Medulla oblongata (tissue), 1 donor: Measurements from ENCODE around the gene DDA1.
A peak's percentile ranks its signal among the peaks of the same experiment; 100 is the strongest.
"Not testable (repeated sequence)": the region's sequence is repeated elsewhere in the genome, so short reads cannot be mapped to it uniquely, and the experiment has no call there.

ENCODE experiments used
- DNase-seq: peaks from one replicate; pipeline ENCODE4 v3.0.0-alpha.2; 2015; ENCODE audit errors: extremely low spot score

DDA1 gene

GRCh38 chr19:17309198-17309964 lies at the start of gene DDA1:
Gene DDA1, plus strand, starts transcription at chr19:17309563. Its CDS starts 92 bp downstream, at chr19:17309655.
- DNase-seq = peak; percentile 100

DNA sequence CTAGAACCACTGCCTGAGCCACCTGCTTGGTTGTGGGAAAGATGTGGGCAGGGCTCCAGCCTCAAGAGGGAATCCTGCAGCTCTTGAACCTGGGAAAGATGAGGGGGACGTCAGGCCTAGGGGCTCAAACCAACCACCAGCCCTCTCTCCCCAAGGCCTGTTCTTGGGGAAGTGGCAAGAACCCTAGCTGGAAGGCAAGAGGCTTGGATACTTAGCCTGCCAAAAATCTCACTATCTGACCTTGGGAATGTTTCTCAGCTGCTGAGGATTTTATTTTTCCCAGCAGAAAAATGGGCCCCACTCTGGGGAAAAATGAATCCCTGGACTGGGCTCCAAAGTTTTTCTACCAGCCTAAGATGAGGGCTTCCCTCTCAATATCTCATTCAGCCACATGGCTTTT lies 49.4 kb upstream of the DDA1 start:
- no peak for DNase-seq

DNA sequence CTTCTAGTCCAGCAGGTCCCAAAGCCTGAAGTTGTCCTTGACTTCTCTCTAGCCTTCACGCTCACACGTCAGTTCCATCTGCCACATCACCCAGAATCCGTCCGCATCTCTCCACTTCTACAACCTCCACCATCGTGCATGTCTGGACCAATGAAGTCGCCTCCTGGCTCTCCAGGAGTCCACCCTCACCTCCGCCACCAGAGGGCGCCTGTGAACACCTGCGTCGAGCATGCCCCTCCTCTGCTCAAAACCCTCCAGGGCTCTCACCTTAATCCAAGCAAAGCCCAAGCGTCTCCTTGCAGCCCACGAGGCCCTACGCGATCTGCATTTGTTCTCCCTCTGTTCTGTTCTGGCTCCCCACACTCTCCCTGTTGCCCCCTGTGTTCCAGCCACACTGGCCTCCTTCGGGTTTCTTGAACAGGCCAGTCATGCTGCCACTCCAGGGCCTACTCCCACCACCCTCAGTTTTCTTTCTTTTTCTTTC lies 48.5 kb upstream of the DDA1 start:
- DNase-seq = peak; percentile 67

- no peak for DNase-seq
Measured at GRCh38 chr19:17262557-17262956, 46.8 kb upstream of the DDA1 start.

DNA sequence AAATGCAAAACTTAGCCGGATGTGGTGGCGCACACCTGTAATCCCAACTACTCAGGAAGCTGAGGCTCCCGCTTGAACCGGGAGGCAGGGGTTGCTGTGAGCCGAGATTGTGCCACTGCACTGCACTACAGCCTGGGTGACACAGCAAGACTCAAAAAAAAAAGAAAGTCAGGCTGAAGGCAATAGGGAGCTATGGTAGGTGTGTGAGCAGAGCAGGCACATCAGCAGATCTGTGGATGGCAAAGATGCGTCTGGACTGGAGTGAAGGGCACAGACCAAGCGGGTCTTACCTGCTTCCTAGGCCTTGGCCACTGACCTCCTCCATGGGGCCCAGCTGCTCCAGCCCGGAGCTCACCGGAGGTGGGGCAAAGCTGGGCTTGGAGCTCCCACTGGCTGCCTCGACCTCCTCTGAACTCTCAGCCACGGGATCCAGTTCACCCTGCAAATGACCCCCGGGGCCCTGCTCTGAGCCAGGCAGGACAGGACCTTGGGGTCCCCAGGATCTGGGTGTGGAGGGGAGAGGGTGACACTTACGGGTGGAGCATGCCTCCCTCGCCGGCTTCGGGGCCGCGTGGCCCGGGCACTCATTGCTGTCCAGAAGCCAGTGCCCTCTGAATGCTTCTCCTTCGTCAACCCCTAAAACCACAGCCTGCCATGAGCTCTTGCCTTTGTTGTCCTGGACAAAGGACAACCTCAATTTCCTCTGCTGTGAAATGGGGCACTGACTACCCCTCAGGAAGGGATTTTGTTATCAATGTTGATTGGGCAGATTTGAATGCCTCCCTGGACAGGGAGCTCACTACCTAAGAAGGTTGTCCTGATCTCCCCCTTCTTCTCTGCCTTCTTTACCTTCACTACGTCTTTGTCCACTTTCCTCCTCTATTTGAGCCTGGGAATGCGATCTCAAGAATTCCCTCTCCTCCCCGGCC lies 45.4 kb upstream of the DDA1 start:
- DNase-seq = no peak

GRCh38 chr19:17264641-17264979 lies 44.8 kb upstream of the DDA1 start, which contains the start of gene USHBP1:
Gene USHBP1, minus strand, starts transcription at chr19:17264745. Its CDS starts 446 bp downstream, at chr19:17264299.
- DNase-seq = no peak

GRCh38 chr19:17266026-17266425 lies 43.3 kb upstream of the DDA1 start:
- no peak for DNase-seq

GRCh38 chr19:17266589-17266974 lies 42.8 kb upstream of the DDA1 start:
- no peak for DNase-seq

DNA sequence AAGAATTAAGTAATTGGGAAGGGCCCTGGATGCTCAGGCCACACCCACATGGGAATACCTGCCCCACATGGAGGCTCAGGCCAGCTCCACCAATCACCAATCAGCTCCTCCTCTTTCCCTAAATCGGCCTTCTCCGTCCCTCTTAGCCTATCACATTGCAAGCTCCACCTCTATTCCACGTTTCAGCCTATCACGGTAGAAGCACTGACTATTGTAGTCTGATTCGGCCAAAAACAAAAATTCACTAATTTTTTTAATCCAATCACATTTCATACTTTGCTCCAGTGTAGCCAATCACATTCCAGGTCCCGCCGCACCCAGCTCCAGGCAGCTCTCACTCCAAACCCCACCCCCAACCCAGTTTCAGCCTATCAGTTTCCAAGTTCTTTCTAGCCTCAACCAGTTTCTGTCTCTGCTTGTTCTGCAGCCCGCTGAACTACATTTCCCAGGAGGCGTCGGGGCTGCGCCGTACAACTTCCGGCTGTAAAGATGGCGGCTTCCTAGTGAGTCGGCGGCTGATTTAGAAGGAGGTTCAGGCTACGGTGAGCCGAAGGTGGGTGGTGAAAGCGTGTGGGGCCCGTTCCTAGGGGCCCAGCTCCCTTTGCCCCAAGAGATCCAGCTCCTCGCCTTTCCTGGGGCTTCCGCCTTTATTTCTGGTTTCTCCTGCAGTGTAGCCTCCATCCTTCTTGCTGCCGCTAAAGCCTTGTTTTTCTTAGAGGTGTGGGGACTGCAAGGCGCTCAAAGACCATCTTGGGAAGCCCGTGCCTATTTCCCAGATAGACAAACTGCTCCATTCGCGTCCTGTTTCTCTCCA lies 42.2 kb upstream of the DDA1 start, which contains the start of gene BABAM1:
Gene BABAM1 (plus strand): TSS at position 469 of the 814 bp plus-strand sequence. CDS start 1,364 bp downstream, outside the sequence.
- peak; percentile 100 for DNase-seq

GRCh38 chr19:17268754-17269153 lies 40.6 kb upstream of the DDA1 start:
- no peak for DNase-seq

GRCh38 chr19:17274892-17275291 lies 34.5 kb upstream of the DDA1 start:
- not testable (repeated sequence) for DNase-seq

DNA sequence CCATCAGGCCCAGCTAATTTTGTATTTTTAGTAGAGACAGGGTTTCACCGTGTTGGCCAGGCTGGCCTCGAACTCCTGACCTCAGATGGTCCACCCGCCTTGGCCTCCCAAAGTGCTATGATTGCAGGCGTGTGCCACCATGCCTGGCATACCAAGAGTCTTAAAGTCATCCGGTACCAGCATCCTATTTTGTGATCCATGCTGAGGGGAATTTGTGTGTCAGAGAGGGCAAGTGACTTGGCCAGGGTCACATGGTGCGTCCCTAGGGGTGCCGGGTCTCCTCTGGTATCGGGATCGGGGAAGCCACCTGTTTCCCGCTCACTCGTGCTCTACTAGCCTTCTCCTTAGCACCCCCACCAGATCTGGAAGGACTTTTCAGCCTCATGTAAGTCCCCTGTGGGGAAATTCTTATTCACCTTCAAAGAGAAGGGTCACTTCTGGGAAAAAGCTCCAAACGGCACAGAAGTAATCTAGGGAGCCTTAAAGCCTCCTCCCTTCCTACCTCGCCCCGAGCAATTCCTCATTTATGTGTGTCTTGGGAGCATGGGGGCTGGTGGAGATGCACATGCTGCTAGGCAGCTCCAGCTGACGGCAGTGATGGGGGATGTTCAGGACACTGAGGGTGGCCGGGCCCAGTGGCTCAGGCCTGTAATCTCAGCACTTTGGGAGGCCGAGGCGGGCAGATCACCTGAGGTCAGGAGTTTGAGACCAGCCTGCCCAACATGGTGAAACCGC lies 33.8 kb upstream of the DDA1 start:
- DNase-seq = no peak

DNA sequence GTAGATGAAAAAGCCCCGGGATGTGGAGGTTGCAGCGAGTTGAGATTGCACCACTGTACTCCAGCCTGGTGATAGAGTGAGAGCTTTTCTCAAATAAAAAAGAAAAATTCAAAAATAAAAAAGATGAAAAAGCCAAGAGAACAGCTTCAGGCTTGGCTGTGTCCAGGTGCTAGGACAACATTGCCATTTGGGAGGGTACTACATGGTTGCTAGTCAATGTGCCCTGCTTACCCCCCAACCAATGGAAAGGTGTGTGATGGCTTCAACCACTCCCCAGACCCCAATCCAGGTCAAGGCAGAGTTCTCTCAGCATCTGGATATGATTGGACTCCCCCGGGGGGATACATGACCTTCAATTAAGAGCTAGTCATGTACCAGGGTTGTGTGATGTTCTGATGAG lies 29.9 kb upstream of the DDA1 start:
- no peak for DNase-seq

DNA sequence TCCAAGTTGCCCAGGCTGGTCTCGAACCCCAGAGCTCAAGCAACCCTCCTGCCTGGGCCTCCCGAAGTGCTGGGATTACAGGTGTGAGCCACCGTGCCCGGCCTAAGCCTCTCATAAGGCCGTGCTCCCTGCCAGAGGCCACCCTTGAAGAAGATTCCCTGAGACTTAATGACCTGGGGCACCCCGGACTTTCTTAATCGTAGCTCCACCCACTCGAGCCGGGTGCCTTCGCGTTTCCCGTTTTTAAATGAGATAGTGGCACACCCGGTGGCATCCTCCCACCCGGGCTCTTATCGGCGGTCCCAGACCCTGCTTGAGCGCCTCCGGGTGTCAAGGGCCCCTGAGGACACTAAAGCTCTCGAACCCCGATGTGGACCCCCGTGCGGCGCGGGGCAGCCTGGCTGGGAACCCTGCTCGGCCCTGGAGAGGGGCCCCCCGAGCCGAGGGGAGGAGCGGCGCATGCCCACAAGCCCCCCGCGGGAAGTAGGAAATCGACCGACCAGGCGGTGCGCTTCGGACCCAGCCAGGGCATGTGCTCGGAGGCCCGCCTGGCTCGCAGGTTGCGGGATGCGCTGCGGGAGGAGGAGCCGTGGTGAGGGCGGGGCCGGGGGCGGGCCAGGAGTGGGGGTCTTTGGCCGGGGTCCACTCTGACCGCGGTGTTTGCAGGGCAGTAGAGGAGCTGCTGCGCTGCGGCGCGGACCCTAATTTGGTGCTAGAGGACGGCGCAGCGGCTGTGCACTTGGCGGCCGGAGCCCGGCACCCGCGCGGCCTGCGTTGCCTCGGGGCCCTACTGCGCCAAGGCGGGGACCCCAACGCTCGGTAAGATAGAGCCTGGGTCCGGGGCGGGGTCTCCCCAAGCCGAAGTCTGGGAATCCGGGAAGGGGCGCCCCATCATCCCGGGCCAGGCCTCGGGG lies 27.7 kb upstream of the DDA1 start, which contains the start of gene ANKLE1:
Gene ANKLE1 (plus strand): TSS at position 511 of the 914 bp plus-strand sequence. CDS start 20 bp downstream, at position 531.
- DNase-seq = peak; percentile 23

GRCh38 chr19:17282488-17283125 lies 26.8 kb upstream of the DDA1 start:
- DNase-seq = peak; percentile 68

- no peak for DNase-seq
Measured at GRCh38 chr19:17283504-17283996, 25.8 kb upstream of the DDA1 start.

DNA sequence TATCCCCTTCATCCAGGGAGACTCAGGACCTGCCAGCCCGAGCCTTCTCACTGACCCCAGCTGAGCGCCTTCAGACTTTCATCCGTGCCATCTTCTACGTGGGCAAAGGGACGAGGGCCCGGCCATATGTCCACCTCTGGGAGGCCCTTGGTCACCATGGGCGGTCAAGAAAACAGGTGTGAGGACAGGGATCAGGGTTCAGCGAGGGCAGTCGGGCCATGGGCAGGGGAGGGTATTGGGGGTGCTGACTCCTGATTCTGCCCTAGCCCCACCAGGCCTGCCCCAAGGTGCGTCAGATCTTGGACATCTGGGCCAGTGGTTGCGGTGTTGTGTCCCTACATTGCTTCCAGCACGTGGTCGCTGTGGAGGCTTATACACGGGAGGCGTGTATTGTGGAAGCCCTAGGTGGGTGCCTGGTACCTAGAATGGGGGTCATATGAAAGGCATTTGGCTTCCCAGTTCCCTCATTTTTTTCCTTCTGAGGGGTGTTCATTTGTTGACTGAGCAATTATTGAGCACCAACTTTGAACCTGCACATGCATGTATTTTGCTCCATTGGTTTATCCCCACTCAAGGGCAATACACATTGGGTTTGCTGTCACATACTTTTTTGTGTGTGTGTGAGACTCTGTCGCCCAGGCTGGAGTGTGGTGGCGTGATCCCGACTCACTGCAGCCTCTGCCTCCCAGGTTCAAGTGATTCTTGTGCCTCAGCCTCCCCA lies 23.8 kb upstream of the DDA1 start:
- no peak for DNase-seq

DNA sequence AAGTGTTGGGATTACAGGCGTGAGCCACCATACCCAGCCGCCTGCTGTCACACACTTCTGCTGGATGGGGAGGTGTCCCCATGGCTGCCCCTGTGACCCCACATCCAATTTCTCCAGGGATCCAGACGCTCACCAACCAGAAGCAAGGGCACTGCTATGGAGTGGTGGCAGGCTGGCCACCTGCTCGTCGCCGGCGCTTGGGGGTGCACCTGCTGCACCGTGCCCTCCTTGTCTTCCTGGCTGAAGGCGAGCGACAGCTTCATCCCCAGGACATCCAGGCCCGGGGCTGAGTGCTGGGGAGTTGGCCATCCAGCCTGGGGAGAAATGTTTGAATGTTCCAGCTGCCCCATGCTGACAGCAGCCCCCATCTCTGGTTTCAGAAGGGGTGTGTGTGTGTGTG lies 23.1 kb upstream of the DDA1 start:
- DNase-seq = no peak
